NK-92 (cell line): ENCODE measurements around the gene DHX35.
"Not testable (repeated sequence)": the region's sequence is repeated elsewhere in the genome, so short reads cannot be mapped to it uniquely, and the experiment has no call there.

Source experiments
- DNase-seq: peaks from one replicate; lab custom pipeline; 2025; ENCODE audit not compliant: unreplicated experiment; lab: John Stamatoyannopoulos, UW

The DHX35 gene

GRCh38 chr20:38975539-38976120, 13.5 kb downstream of the DHX35 start:
- no peak for DNase-seq

- DNase-seq: no peak
Observed at GRCh38 chr20:38979434-38979833, 17.3 kb downstream of the DHX35 start.

GRCh38 chr20:38979842-38980241, 17.7 kb downstream of the DHX35 start:
- DNase-seq: no peak

- no peak for DNase-seq
Observed at GRCh38 chr20:38982291-38982690, 20.1 kb downstream of the DHX35 start.

- DNase-seq: no peak
Observed at GRCh38 chr20:38985060-38985459, 22.9 kb downstream of the DHX35 start.

- no peak for DNase-seq
Observed at GRCh38 chr20:38985603-38986170, 23.5 kb downstream of the DHX35 start.

- DNase-seq: no peak
Observed at GRCh38 chr20:38986663-38987062, 24.5 kb downstream of the DHX35 start.

GRCh38 chr20:38987777-38988176, 25.6 kb downstream of the DHX35 start:
- DNase-seq: no peak

GRCh38 chr20:38990728-38991127, 28.6 kb downstream of the DHX35 start:
- DNase-seq: no peak

GRCh38 chr20:38991814-38992704, 29.9 kb downstream of the DHX35 start:
- DNase-seq: no peak

GRCh38 chr20:38995536-38996044, 33.4 kb downstream of the DHX35 start:
- DNase-seq: no peak

GRCh38 chr20:38996866-38997265, 34.7 kb downstream of the DHX35 start:
- not testable (repeated sequence) for DNase-seq

- no peak for DNase-seq
Observed at GRCh38 chr20:38997622-38998021, 35.5 kb downstream of the DHX35 start.

GRCh38 chr20:38999217-38999616, 37.1 kb downstream of the DHX35 start:
- no peak for DNase-seq

GRCh38 chr20:38999965-39000910, 38.1 kb downstream of the DHX35 start:
- no peak for DNase-seq

GRCh38 chr20:39004508-39004907, 42.4 kb downstream of the DHX35 start:
- no peak for DNase-seq

- no peak for DNase-seq
Observed at GRCh38 chr20:39009348-39009747, 47.2 kb downstream of the DHX35 start.

GRCh38 chr20:39010496-39010895, 48.4 kb downstream of the DHX35 start:
- no peak for DNase-seq

- no peak for DNase-seq
Observed at GRCh38 chr20:39013662-39014109, 51.5 kb downstream of the DHX35 start.

- DNase-seq: no peak
Observed at GRCh38 chr20:39016041-39016440, 53.9 kb downstream of the DHX35 start.

- no peak for DNase-seq
Observed at GRCh38 chr20:39016506-39016905, 54.4 kb downstream of the DHX35 start.
